ENCODE measurements around the gene EXD3. TPM values are rescaled to one million over a fixed set of nuclear protein-coding genes. Genes with fewer than 3 reads are reported as not detected.

EXD3 gene
- total RNA-seq, 5 donors from 2014 or later (not counting 1 experiment from before 2014, with no cell fraction given): 18.5 to 43.8 (median 38.0) TPM

DNA sequence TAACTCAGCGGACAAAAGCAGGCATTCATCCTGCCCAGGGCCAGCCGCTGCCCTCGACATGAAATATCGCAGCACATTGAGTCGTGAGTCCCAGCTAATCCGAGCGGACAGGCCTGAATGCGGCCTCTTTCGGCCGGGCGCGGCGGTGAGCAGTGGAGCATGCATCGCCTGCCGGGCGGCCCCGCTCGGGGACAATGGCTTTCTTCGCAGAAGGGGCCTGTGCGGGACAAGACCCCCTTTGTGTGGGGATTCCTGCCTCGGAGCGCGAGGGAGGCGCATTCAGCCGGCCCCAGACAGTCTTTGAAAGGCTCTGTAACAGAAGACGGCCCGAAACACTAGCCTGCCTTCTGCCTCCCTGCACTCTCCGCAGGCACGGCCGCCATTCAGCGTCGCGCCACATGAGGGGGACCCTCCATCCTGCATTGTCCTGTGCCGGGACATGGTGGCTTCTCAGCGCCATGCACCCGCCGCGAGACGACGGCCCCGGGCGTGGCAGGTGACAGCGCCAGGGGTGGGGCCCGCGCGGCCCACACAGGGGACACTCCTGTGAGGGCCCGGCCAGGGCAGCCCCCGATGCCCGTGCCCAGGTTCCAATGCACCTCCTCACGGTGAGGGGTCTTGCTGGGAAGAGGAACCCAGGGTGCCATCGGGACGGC is 52.0 kb downstream of the EXD3 start:
- no peak overlapping the region for H3K27ac Mint-ChIP-seq
- no peak overlapping the region for H3K4me3 Mint-ChIP-seq
- ATAC-seq (replicated peaks in 1 of 4) (no peak), DNase-seq (no peak)
- H3K4me3 ChIP-seq (ENCODE audit: control insufficient read depth in 1 of 2, extremely low read depth in 1 of 2, low read length in 1 of 2): no peak overlapping the region
- H3K4me1 ChIP-seq (ENCODE audit: control insufficient read depth in 1 of 2, extremely low read depth in 1 of 2, insufficient read depth in 2 of 2, low read length in 2 of 2): no peaks in the 10 kb centered on the region
- 94% methylated on average over 48 of the region's 52 CpGs for WGBS (ENCODE audit: insufficient coverage)
- CTCF ChIA-PET: no interaction called here
- H3K36me3 Mint-ChIP-seq: peaks cover 5% of the 10 kb centered on the region
- H3K27me3 ChIP-seq (replicated peaks in 1 of 2; ENCODE audit: control insufficient read depth in 2 of 2, extremely low read depth in 1 of 2, insufficient read depth in 2 of 2, low read length in 1 of 2): no peaks in the 10 kb centered on the region
- no peaks in the 10 kb centered on the region for H3K9me3 ChIP-seq
- no peaks in the 10 kb centered on the region for H3K9me3 Mint-ChIP-seq
- no peaks in the 10 kb centered on the region for H3K27me3 Mint-ChIP-seq
- no peaks in the 10 kb centered on the region for H3K4me1 Mint-ChIP-seq
- H3K27ac ChIP-seq (ENCODE audit: low read length): no peak overlapping the region
- no peaks in the 10 kb centered on the region for H3K36me3 ChIP-seq (ENCODE audit: control insufficient read depth in 2 of 2, extremely low read depth in 1 of 2, insufficient read depth in 1 of 2, low read length in 1 of 2)
- POLR2A ChIA-PET: interaction anchor here (0.6 kb wide), 3 partner anchors 14 to 1449 kb away, joined by 3 to 6 read pairs (median 3); no protein-coding TSS in a partner anchor

GRCh38 chr9:137369911-137370764 is 52.8 kb downstream of the EXD3 start:
- Histone ChIP-seq H3K27ac (ENCODE audit: low read length) (no peak overlapping the region), H3K4me3 (ENCODE audit: control insufficient read depth in 1 of 2, extremely low read depth in 1 of 2, low read length in 1 of 2) (no peak overlapping the region), H3K4me1 (ENCODE audit: control insufficient read depth in 1 of 2, extremely low read depth in 1 of 2, insufficient read depth in 2 of 2, low read length in 2 of 2) (no peaks in the 10 kb centered on the region), H3K36me3 (ENCODE audit: control insufficient read depth in 2 of 2, extremely low read depth in 1 of 2, insufficient read depth in 1 of 2, low read length in 1 of 2) (no peaks in the 10 kb centered on the region), H3K9me3 (no peaks in the 10 kb centered on the region), H3K27me3 (replicated peaks in 1 of 2; ENCODE audit: control insufficient read depth in 2 of 2, extremely low read depth in 1 of 2, insufficient read depth in 2 of 2, low read length in 1 of 2) (no peaks in the 10 kb centered on the region)
- H3K4me3 Mint-ChIP-seq: no peak overlapping the region
- no peaks in the 10 kb centered on the region for H3K4me1 Mint-ChIP-seq
- H3K9me3 Mint-ChIP-seq: no peaks in the 10 kb centered on the region
- ATAC-seq (replicated peaks in 1 of 4) (no peak), DNase-seq (no peak)
- no peaks in the 10 kb centered on the region for H3K27me3 Mint-ChIP-seq
- peaks cover 7% of the 10 kb centered on the region for H3K36me3 Mint-ChIP-seq
- ChIA-PET POLR2A (interaction anchor here (0.6 kb wide), 2 partner anchors 15 to 1448 kb away, joined by 3 to 6 read pairs; no protein-coding TSS in a partner anchor), CTCF (no interaction called here)
- no peak overlapping the region for H3K27ac Mint-ChIP-seq
- WGBS (ENCODE audit: insufficient coverage): 87% methylated on average over 14 of the region's 20 CpGs

- POLR2A ChIA-PET: no interaction called here
- Mint-ChIP-seq H3K36me3 (peaks cover 7% of the 10 kb centered on the region), H3K27ac (no peak overlapping the region), H3K4me3 (no peak overlapping the region), H3K27me3 (no peaks in the 10 kb centered on the region), H3K4me1 (no peaks in the 10 kb centered on the region), H3K9me3 (no peaks in the 10 kb centered on the region)
- WGBS (ENCODE audit: insufficient coverage): 87% methylated on average over 30 of the region's 36 CpGs
- Histone ChIP-seq H3K27me3 (replicated peaks in 1 of 2; ENCODE audit: control insufficient read depth in 2 of 2, extremely low read depth in 1 of 2, insufficient read depth in 2 of 2, low read length in 1 of 2) (no peaks in the 10 kb centered on the region), H3K4me3 (ENCODE audit: control insufficient read depth in 1 of 2, extremely low read depth in 1 of 2, low read length in 1 of 2) (no peak overlapping the region), H3K27ac (ENCODE audit: low read length) (no peak overlapping the region), H3K9me3 (no peaks in the 10 kb centered on the region), H3K4me1 (ENCODE audit: control insufficient read depth in 1 of 2, extremely low read depth in 1 of 2, insufficient read depth in 2 of 2, low read length in 2 of 2) (no peaks in the 10 kb centered on the region), H3K36me3 (ENCODE audit: control insufficient read depth in 2 of 2, extremely low read depth in 1 of 2, insufficient read depth in 1 of 2, low read length in 1 of 2) (no peaks in the 10 kb centered on the region)
- CTCF ChIA-PET: no interaction called here
- DNase-seq (no peak), ATAC-seq (replicated peaks in 1 of 4) (no peak)
Measured at GRCh38 chr9:137369061-137369787, 53.7 kb downstream of the EXD3 start.

GRCh38 chr9:137368431-137369035 is 54.4 kb downstream of the EXD3 start:
- H3K9me3 ChIP-seq: no peaks in the 10 kb centered on the region
- POLR2A ChIA-PET: no interaction called here
- no peak overlapping the region for H3K4me3 ChIP-seq (ENCODE audit: control insufficient read depth in 1 of 2, extremely low read depth in 1 of 2, low read length in 1 of 2)
- H3K27ac ChIP-seq (ENCODE audit: low read length): no peak overlapping the region
- Mint-ChIP-seq H3K27ac (no peak overlapping the region), H3K27me3 (no peaks in the 10 kb centered on the region), H3K9me3 (peaks cover 0 to 4% (median 0%) of the 10 kb centered on the region in 3 donors), H3K36me3 (peaks cover 11% of the 10 kb centered on the region), H3K4me1 (no peaks in the 10 kb centered on the region), H3K4me3 (no peak overlapping the region)
- no peaks in the 10 kb centered on the region for H3K27me3 ChIP-seq (replicated peaks in 1 of 2; ENCODE audit: control insufficient read depth in 2 of 2, extremely low read depth in 1 of 2, insufficient read depth in 2 of 2, low read length in 1 of 2)
- H3K4me1 ChIP-seq (ENCODE audit: control insufficient read depth in 1 of 2, extremely low read depth in 1 of 2, insufficient read depth in 2 of 2, low read length in 2 of 2): no peaks in the 10 kb centered on the region
- no peaks in the 10 kb centered on the region for H3K36me3 ChIP-seq (ENCODE audit: control insufficient read depth in 2 of 2, extremely low read depth in 1 of 2, insufficient read depth in 1 of 2, low read length in 1 of 2)
- DNase-seq (no peak), ATAC-seq (replicated peaks in 1 of 4) (no peak)
- CTCF ChIA-PET: no interaction called here
- WGBS (ENCODE audit: insufficient coverage): 92% methylated on average over 33 of the region's 51 CpGs

DNA sequence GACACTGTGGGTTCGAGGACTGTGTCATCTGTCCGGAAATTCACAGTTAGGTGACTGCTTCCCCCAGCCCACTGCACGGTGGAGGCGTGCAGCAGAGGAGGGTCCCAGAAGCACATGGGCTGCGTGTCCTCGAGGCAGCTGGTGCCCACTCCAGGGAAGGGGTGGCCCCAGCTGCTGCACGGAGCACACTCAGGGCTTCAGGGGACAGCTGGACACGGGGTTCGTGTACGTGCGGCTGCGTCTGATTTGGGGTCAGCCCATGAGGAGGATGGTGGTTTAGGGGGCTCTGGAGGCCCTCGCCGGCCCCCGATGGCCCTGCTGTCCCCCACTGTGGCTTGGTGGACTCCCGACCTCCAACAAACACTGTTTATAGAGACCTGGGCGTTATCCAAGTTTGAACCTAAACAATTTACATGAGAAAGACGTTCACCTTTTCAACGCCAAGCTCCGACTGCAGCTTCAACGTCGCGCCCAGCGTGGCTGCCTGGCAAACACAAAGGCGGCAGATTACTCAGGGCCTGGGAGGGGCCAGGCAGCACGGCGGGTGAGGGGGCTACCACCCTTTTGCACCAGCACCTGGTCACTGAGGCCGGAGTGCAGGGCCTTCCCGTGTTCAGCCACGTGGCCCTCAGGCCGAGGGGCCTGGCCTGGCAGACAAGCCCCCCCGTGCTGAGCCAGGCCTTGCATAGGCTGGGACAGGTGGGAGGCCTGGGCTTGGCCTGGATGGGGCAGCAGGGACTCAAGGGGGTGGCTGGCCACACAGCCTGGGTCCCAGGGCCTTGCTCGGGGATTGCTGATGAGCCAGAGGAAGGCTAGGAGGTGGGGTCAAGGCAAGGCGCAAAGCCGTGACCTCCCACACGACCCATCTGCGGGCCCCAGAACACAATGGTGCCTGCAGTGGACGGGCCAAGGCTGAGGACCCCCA is 55.2 kb downstream of the EXD3 start:
- ChIA-PET CTCF (no interaction called here), POLR2A (no interaction called here)
- DNase-seq: no peak
- H3K36me3 ChIP-seq (ENCODE audit: control insufficient read depth in 2 of 2, extremely low read depth in 1 of 2, insufficient read depth in 1 of 2, low read length in 1 of 2): no peaks in the 10 kb centered on the region
- no peak overlapping the region for H3K4me3 ChIP-seq (ENCODE audit: control insufficient read depth in 1 of 2, extremely low read depth in 1 of 2, low read length in 1 of 2)
- ATAC-seq (replicated peaks in 1 of 4): no peak
- WGBS (ENCODE audit: insufficient coverage): 93% methylated on average over 29 of the region's 38 CpGs
- Mint-ChIP-seq H3K9me3 (peaks cover 0 to 4% (median 0%) of the 10 kb centered on the region in 3 donors), H3K36me3 (peaks cover 11% of the 10 kb centered on the region), H3K4me3 (no peak overlapping the region), H3K27ac (no peak overlapping the region), H3K4me1 (no peaks in the 10 kb centered on the region), H3K27me3 (no peaks in the 10 kb centered on the region)
- no peak overlapping the region for H3K27ac ChIP-seq (ENCODE audit: low read length)
- H3K4me1 ChIP-seq (ENCODE audit: control insufficient read depth in 1 of 2, extremely low read depth in 1 of 2, insufficient read depth in 2 of 2, low read length in 2 of 2): no peaks in the 10 kb centered on the region
- no peaks in the 10 kb centered on the region for H3K9me3 ChIP-seq
- H3K27me3 ChIP-seq (replicated peaks in 1 of 2; ENCODE audit: control insufficient read depth in 2 of 2, extremely low read depth in 1 of 2, insufficient read depth in 2 of 2, low read length in 1 of 2): no peaks in the 10 kb centered on the region
